Stimulated activated CD4-positive, alpha-beta T cell treated with anti-CD3 and anti-CD28 coated beads, Interleukin-4, amount 100 ng/mL, for 4 hours (primary cell): ENCODE measurements around the gene CYP4F3.
A peak's percentile ranks its signal among the peaks of the same experiment; 100 is the strongest.
"Not testable (repeated sequence)": the region's sequence is repeated elsewhere in the genome, so short reads cannot be mapped to it uniquely, and the experiment has no call there.

ENCODE experiments used
- DNase-seq, 2 experiments: peaks; one replicate each; pipeline ENCODE4 v3.0.0-alpha.2; 2020

The CYP4F3 gene, protein sequence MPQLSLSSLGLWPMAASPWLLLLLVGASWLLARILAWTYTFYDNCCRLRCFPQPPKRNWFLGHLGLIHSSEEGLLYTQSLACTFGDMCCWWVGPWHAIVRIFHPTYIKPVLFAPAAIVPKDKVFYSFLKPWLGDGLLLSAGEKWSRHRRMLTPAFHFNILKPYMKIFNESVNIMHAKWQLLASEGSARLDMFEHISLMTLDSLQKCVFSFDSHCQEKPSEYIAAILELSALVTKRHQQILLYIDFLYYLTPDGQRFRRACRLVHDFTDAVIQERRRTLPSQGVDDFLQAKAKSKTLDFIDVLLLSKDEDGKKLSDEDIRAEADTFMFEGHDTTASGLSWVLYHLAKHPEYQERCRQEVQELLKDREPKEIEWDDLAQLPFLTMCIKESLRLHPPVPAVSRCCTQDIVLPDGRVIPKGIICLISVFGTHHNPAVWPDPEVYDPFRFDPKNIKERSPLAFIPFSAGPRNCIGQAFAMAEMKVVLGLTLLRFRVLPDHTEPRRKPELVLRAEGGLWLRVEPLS

GRCh38 chr19:15640294-15640903, at the start of gene CYP4F3:
CYP4F3 (plus strand) TSS chr19:15640897; CDS start chr19:15641416, 519 bp downstream.
- DNase-seq, result no peak

GRCh38 chr19:15591796-15592195, 48.9 kb upstream of the CYP4F3 start:
- no peak for DNase-seq

GRCh38 chr19:15592506-15592905, 48.2 kb upstream of the CYP4F3 start:
- DNase-seq, result not testable (repeated sequence)

DNA sequence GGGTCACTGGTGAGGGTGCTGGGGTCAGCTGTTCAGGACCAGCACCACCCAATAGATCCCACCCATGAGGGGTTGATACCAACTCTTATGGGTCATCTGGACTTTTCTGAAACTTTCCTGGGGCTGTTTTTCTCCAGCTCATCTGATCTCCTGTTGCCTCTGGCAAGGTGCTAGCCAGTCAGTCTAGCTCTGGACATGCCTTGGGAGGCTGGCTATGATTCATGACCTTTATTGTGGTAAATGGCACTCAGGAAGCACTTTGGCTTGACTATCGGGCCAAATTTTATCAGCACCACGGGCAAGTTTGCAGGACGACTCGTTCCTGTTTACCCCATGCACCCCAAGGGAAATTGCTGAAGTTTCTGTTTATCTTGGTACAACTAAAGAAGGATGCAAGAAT, 46.9 kb upstream of the CYP4F3 start:
- DNase-seq, result not testable (repeated sequence)

DNA sequence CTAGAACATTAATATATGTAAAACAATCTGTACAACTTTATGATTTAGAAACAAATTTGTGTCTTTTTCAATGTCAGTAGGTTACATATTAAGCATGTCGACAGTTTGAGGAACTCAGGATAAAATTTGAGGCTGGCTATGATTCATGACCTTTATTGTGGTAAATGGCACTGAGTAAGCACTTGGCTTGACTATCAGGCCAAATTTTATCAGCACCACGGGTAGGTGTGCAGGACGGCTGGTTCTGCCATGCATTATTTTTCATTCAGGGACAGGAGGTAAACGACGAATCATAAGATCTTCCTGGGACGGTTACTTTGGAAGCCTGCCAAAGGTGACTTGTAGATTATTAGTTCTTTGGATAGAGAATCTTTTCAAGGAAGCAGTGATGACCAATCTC, 45.6 kb upstream of the CYP4F3 start:
- no peak for DNase-seq

DNA sequence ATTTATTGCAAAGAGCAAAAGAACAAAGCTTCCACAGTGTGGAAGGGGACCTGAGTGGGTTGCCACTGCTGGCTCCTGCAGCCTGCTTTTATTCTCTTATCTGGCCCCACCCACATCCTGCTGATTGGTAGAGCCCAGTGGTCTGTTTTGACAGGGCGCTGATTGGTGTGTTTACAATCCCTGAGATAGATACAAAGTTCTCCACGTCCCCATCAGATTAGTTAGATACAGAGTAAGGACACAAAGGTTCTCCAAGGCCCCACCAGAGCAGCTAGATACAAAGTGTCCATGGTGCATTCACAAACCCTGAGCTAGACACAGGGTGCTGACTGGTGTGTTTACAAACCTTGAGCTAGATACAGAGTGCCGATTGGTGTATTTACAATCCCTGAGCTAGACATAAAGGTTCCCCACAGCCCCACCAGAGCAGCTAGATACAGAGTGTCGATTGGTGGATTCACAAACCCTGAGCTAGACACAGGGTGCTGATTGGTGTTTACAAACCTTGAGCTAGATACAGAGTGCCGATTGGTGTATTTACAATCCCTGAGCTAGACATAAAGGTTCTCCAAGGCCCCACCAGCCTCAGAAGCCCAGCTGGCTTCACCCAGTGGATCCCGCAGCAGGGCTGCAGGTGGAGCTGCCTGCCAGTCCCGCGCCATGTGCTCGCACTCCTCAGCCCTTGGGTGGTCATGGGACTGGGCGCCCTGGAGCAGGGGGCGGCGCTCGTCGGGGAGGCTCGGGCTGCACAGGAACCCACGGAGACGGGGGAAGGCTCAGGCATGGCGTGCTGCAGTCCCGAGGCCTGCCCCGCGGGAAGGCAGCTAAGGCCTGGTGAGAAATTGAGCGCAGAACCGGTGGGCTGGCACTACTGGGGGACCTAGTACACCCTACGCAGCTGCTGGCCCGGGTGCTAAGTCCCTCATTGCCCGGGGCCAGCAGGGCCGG, 32.4 kb upstream of the CYP4F3 start:
- not testable (repeated sequence) for DNase-seq

DNA sequence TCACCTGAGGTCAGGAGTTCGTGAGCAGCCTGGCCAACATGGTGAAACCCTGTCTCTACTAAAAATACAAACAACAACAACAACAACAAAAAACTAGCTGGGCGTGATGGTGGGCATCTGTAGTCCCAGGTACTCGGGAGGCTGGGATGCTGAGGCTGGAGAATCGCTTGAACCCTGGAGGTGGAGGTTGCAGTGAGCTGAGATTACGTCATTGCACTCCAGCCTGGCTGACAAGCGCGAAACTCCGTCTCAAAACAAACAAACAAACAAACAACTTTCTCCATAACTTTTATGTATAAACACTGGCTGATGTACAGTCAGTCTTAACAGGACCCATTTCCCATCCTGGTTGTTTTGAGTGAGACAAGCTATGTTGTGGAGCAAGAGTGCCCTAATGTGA, 31.4 kb upstream of the CYP4F3 start:
- no peak for DNase-seq

DNA sequence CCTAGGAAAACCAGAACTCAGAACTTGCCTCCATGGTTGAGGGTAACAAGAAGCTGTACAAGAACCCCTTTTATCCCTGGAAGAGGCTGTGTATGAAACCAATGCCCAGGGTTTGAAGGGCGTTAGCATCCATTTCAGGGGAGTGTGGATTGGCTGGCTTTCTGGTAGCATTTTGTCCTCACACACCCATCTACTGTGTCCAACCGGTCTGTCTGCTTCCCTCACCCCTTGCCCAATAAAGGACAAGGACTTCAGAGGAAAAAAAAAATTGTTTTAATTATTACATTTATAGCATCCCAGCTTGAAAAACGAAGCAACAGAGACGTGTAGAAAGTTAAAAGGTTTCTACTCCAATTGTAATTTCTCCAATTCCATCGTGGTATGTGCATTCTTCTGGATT, 28.4 kb upstream of the CYP4F3 start:
- no peak for DNase-seq

DNA sequence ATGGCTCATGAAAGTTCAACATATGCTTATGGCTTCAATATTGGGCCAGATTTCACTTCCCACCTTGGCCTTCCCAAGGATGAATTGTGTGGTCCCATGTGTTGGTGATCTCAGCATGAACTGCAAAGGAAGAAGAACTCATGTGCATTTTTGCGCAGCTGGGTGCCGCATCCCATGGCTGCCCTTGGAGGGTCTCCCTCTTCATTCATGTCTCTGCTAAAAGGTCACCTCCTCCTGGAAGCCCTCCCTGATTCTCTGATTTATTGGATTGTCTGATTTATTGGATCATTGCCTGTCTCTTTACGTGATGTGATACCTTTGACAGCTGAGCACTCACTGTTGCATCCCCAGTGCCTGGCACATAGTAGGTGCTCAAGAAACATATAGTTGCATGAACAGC, 27.4 kb upstream of the CYP4F3 start:
- DNase-seq, result no peak

DNA sequence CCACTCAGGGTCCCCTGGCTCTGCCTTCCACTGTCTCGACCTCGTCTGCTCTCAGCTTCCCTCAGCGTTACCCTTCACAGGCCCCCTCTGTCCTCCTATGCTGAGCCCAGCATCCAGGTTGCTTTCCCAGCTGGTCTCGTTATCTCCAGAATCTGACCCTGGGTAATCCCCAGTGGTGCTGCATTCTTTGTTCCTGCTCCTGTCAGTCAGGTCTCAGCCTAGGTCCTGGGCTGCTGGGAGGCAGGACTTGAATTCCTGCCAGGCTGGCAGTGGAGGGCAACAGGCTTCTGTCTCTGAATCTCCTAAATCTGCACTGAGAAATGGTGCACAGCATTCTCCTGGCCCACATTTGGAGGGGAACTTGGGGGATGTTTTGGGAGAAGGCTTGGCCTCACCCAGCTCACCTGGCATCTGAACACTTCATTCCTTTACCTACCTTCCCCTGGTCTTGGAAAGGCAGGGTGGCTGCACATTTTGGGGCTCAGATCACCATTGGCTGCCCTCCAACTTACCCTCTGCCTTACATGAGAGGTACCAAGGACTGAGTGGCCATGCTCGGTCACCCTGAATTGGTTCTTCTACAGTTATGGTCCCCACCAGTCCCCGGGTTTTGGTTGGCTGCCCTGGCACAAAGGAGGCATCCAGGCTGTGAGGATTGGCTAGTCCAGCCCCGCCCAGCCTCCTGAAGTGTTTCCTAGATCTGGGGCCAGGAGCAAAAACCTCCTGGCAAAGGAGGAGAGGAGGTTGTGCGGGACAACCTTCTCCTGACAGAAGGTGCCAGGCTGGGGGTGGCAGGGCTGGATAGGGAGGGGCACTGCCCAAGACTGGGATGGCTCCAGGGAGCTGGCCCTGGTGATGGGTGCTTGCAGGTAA, 26.0 kb upstream of the CYP4F3 start, which contains the start of gene CYP4F8:
Gene CYP4F8 (plus strand): TSS at position 712 of the 873 bp plus-strand sequence. CDS start 399 bp downstream, outside the sequence.
- DNase-seq, result no peak

- no peak for DNase-seq
These were observed 25.2 kb upstream of the CYP4F3 start for GRCh38 chr19:15615526-15615925.

DNA sequence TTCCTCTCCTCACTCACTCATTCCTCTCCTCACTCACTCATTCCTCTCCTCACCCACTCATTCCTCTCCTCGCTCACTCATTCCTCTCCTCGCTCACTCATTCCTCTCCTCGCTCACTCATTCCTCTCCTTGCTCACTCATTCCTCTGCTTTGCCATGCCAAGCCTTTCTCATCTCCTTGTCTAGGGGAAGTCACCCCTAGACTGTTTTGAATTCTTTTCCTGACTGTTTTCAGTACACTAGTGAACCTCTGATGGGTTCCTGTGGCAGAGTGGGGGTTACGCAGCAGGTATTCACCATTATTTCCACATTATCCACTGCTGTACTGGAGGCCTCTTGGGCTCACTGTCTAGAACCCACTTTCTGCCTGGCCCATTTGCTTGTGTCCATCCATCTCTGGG, 24.5 kb upstream of the CYP4F3 start:
- DNase-seq, result no peak

DNA sequence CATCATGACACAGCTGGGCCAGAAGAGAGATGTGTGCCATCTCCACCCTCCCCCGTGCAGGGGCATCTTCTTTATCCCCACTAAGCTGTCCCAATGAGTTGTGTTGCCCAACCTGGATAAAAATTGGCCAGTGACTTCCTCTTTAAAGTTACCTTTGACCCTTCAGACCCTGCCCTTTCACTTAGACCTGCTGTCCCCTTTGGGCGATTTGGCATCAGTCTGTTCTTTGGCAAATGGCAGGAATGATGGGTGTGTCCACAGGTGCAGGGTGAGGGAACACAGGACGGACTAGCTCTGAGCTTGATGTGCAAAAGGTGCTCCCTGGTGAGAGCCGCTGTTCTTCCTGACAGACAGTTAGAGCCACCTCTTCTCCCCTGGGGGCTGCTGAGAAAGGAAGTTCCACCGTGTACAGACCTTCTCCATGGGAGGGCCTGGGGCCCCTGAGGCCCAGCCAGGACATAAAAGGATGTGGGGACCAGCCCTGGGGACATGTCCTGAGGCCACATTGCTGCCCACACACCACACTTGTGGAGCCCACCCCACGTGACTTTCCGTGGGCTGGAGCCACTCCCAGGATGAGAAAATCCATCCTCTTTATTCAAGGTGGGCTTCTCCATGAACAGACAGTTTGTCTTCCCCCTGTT, 23.9 kb upstream of the CYP4F3 start:
- DNase-seq, result no peak

DNA sequence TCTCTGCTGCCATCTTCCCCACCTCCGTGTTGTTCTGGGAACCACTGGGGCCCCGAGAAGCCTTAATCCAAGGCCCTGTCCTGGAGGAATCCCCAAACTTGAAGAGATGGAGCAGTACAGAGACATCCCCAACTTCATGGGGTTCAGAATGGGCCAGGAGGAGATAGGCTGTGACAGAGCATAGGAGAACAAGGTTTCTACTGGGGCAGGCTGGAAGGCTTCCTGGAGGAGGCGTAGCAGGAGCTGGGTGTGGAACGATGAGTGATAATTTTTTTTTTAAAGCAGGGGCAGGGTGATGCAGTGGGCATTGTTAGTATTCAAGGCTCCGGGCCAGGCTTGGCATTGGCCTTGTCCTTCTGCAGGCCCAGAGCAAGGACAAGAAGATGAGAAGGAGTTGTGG, 22.4 kb upstream of the CYP4F3 start:
- no peak for DNase-seq

DNA sequence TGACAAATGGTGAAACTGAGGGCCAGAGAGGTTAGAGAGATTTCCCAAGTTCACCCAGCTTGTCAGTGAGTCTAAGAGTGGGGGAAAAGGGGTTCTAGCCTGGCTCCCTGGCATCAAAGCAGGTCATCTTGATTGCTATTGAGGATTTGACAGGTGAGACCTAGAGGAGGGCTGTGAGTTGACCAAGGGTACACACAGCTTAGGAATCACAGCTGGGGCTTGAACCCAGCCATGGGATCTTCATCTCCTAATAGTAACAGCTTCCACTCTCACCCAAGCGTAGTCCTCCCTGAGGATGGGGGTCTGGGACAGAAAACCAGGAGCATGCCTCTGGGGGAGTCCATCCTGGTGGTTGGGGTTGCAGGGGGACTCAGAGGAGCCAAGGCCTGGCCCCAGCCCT, 18.9 kb upstream of the CYP4F3 start:
- no peak for DNase-seq

- no peak for DNase-seq
These were observed 17.7 kb upstream of the CYP4F3 start for GRCh38 chr19:15622991-15623390.

GRCh38 chr19:15623711-15624318, 16.9 kb upstream of the CYP4F3 start:
- DNase-seq, result no peak

- DNase-seq, result no peak
These were observed 12.3 kb upstream of the CYP4F3 start for GRCh38 chr19:15628236-15629002.

DNA sequence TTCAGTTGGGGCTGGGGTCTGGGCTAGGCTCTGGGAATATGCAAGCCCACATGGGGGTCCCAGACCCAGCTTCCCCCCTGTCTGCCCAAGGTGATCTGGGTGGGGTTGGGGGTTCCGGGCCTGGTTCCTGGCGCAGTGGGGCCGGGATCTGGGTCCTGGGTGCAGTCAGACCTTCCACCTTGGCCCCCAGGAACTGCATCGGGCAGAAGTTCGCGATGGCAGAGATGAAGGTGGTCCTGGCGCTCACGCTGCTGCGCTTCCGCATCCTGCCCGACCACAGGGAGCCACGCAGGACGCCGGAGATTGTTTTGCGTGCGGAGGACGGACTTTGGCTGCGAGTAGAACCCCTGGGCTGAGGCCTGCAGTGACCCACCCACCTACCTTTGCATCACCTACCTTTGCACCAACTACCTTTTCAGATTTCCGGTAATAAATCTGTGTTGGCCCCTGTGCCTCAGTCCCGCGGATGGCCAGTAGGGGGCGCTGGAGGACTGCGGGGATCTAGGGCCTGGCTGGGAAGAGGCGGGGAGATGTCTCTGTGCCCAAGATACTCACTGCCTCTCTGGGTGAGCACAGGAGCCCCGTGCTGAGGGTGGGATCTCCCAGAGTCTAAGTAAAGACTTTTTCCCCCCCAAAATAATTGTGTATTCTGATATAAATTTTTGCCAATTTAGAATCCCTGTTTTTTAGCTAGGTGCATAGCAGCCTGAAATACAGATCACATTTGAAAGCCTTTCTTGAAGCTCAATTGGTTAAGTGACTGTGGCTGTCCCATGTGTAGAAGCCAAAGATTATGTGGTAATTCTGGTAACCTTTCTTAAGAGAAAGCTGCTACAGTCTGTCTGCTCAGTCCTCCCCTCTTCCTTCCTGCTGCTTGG, 11.5 kb upstream of the CYP4F3 start:
- DNase-seq, result peak; percentile 77 to 89
